Breast epithelium (tissue), 4 donors: ENCODE results near the gene NPC1L1. TPM values are rescaled to one million over a fixed set of nuclear protein-coding genes. Genes with fewer than 3 reads are reported as not detected.

Experiments used
- DNase-seq, 2 donors: peaks; one replicate each; pipeline ENCODE4 v3.0.0-alpha.2; 2019; ENCODE audit warnings: low spot score in 2 of 2
- H3K27ac ChIP-seq, 2 donors: fragments of 200-600 bp; sonication (generic) in 1 of 2; one replicate each; pipeline ENCODE4 v1.5.1; 2016 to 2019; ENCODE audit warnings: mild to moderate bottlenecking in 1 of 2
- H3K27me3 ChIP-seq, 2 donors: fragments of 200-600 bp; sonication (generic) in 1 of 2; one replicate each; pipeline versions ENCODE4 v1.5.1 to v1.6.0; 2017 to 2019; ENCODE audit warnings: control low read depth in 1 of 2, mild to moderate bottlenecking in 1 of 2
- H3K36me3 ChIP-seq: fragments of 200-600 bp; one replicate; pipeline ENCODE4 v1.5.1; 2019
- H3K4me1 ChIP-seq, 2 donors: fragments of 200-600 bp; sonication (generic); one replicate each; pipeline ENCODE4 v1.5.1; 2016 to 2019; ENCODE audit warnings: control low read depth in 1 of 2
- H3K4me3 ChIP-seq, 3 donors: fragments of 200-600 bp; sonication (generic); 1 replicate in 2 of 3; 2 replicates in 1 of 3; pipeline ENCODE4 v1.5.1; 2016 to 2019; ENCODE audit warnings: mild to moderate bottlenecking in 3 of 3, moderate library complexity in 2 of 3
- H3K9me3 ChIP-seq, 2 donors: fragments of 200-600 bp; sonication (generic) in 1 of 2; one replicate each; pipeline ENCODE4 v1.5.1; 2016 to 2019; ENCODE audit warnings: control low read depth in 1 of 2
- POLR2A ChIP-seq: fragments of 450-650 bp; IDR thresholded peaks from one replicate; pipeline ENCODE4 v1.6.1; 2016; ENCODE audit warnings: antibody characterized with exemption, mild to moderate bottlenecking, moderate library complexity
- POLR2AphosphoS5 ChIP-seq, 3 donors: sonication (generic); formaldehyde crosslinking; IDR thresholded peaks; one replicate each; pipeline ENCODE4 v1.6.1; 2017; ENCODE audit warnings: antibody characterized with exemption in 3 of 3
- intact Hi-C: fragments of 100-400 bp; cut with DNase I; formaldehyde crosslinking; loops from one replicate; pipeline ENCODE4 v1.15.1; 2023; ENCODE audit warnings: low total_unique reads
- total RNA-seq, 3 donors: library from RNA; depleted of rRNA; stranded (reverse); fragments of >200 nt; gene quantifications; one replicate each; pipeline ENCODE4 v1.1.0, GENCODE V29; 2016
- TF ChIP-seq, protein P1 (sequence below), 3 donors: fragments of 450-650 bp; IDR thresholded peaks; one replicate each; pipeline ENCODE4 v1.5.1; 2016 to 2017; ENCODE audit warnings: antibody characterized with exemption in 3 of 3, mild to moderate bottlenecking in 3 of 3, moderate library complexity in 3 of 3

NPC1L1 gene
- total RNA-seq, 3 donors from 2014 or later: 0.16 to 0.33 (median 0.29) TPM

- peak in 1 of 2 donors; percentile 43 for DNase-seq
- Histone ChIP-seq H3K9me3 (no peaks in the 10 kb centered on the region), H3K36me3 (peaks cover 4% of the 10 kb centered on the region), H3K27ac (no peak overlapping the region), H3K4me1 (no peaks in the 10 kb centered on the region), H3K4me3 (no peak overlapping the region), H3K27me3 (no peaks in the 10 kb centered on the region)
- TF ChIP-seq POLR2A (no peak), POLR2AphosphoS5 (IDR thresholded peaks at IDR 0.05) (no peak)
- TF ChIP-seq, protein P1, sequence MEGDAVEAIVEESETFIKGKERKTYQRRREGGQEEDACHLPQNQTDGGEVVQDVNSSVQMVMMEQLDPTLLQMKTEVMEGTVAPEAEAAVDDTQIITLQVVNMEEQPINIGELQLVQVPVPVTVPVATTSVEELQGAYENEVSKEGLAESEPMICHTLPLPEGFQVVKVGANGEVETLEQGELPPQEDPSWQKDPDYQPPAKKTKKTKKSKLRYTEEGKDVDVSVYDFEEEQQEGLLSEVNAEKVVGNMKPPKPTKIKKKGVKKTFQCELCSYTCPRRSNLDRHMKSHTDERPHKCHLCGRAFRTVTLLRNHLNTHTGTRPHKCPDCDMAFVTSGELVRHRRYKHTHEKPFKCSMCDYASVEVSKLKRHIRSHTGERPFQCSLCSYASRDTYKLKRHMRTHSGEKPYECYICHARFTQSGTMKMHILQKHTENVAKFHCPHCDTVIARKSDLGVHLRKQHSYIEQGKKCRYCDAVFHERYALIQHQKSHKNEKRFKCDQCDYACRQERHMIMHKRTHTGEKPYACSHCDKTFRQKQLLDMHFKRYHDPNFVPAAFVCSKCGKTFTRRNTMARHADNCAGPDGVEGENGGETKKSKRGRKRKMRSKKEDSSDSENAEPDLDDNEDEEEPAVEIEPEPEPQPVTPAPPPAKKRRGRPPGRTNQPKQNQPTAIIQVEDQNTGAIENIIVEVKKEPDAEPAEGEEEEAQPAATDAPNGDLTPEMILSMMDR (IDR thresholded peaks at IDR 0.05): peak; percentile 59 to 88 (median 85)
- intact Hi-C loops: no loop called here
Measured at GRCh38 chr7:44477063-44477830, 63.9 kb downstream of the NPC1L1 start.

GRCh38 chr7:44476313-44476712 is 64.8 kb downstream of the NPC1L1 start:
- DNase-seq: no peak
- H3K36me3 ChIP-seq: peaks cover 4% of the 10 kb centered on the region
- intact Hi-C loops: no loop called here

DNA sequence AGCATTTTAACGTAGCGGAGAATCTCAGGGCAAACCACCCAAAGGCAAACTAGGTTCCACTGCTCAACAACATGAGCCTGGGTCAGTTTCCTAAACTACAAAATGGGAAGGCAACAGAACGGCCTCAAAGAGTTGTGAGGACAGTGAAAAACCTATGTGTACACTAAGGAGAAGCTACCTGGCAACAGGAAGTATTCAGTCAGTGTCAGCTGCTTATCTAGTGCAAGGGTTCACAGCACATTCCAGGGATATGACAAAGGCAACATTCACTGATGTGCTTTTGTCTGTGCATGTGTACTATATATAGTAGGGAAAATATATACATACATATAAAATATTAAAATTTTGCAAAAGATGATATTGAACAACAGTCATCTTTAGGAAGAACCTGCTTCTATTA is 67.8 kb downstream of the NPC1L1 start:
- H3K36me3 ChIP-seq: no peaks in the 10 kb centered on the region
- DNase-seq: no peak
- intact Hi-C loops: no loop called here

More at GRCh38 chr7:44476313-44476712, 64.8 kb downstream of the NPC1L1 start:
- H3K27ac ChIP-seq: no peak overlapping the region
- no peaks in the 10 kb centered on the region for H3K27me3 ChIP-seq
- no peak for TF ChIP-seq POLR2AphosphoS5 (IDR thresholded peaks at IDR 0.05)
- TF ChIP-seq, protein P1 (IDR thresholded peaks at IDR 0.05): no peak
- TF ChIP-seq POLR2A: no peak
- H3K4me1 ChIP-seq: no peaks in the 10 kb centered on the region
- H3K4me3 ChIP-seq: no peak overlapping the region
- no peaks in the 10 kb centered on the region for H3K9me3 ChIP-seq

GRCh38 chr7:44472843-44473242 is 68.3 kb downstream of the NPC1L1 start:
- Histone ChIP-seq H3K27me3 (no peaks in the 10 kb centered on the region), H3K4me3 (no peak overlapping the region), H3K4me1 (no peaks in the 10 kb centered on the region), H3K9me3 (no peaks in the 10 kb centered on the region), H3K27ac (no peak overlapping the region), H3K36me3 (no peaks in the 10 kb centered on the region)
- no peak for DNase-seq
- TF ChIP-seq POLR2AphosphoS5 (IDR thresholded peaks at IDR 0.05) (no peak), POLR2A (no peak)
- TF ChIP-seq, protein P1 (IDR thresholded peaks at IDR 0.05): no peak
- intact Hi-C loops: no loop called here

More for the DNA sequence above, 67.8 kb downstream of the NPC1L1 start:
- H3K27me3 ChIP-seq: no peaks in the 10 kb centered on the region
- no peak overlapping the region for H3K4me3 ChIP-seq
- no peaks in the 10 kb centered on the region for H3K9me3 ChIP-seq
- no peaks in the 10 kb centered on the region for H3K4me1 ChIP-seq
- no peak overlapping the region for H3K27ac ChIP-seq
- TF ChIP-seq POLR2A (no peak), POLR2AphosphoS5 (IDR thresholded peaks at IDR 0.05) (no peak)
- TF ChIP-seq, protein P1 (IDR thresholded peaks at IDR 0.05): no peak

- no peaks in the 10 kb centered on the region for H3K36me3 ChIP-seq
- no peaks in the 10 kb centered on the region for H3K4me1 ChIP-seq
- no peak overlapping the region for H3K4me3 ChIP-seq
- TF ChIP-seq POLR2A (no peak), POLR2AphosphoS5 (IDR thresholded peaks at IDR 0.05) (no peak)
- TF ChIP-seq, protein P1 (IDR thresholded peaks at IDR 0.05): no peak
- intact Hi-C loops: no loop called here
- DNase-seq: no peak
- no peaks in the 10 kb centered on the region for H3K9me3 ChIP-seq
- H3K27ac ChIP-seq: no peak overlapping the region
- no peaks in the 10 kb centered on the region for H3K27me3 ChIP-seq
Measured at GRCh38 chr7:44471850-44472249, 69.3 kb downstream of the NPC1L1 start.
